Osteoblast (primary cell): Measurements from ENCODE around the gene CDC27. TPM values are rescaled to one million over a fixed set of nuclear protein-coding genes. Genes with fewer than 3 reads are reported as not detected.

ENCODE experiments used
- DNase-seq: peaks from one replicate; pipeline ENCODE4 v3.0.0; 2011; ENCODE audit warnings: low spot score, mixed read lengths; ENCODE audit not compliant: insufficient read length; ENCODE audit errors: missing footprints
- H2AFZ ChIP-seq: 2 replicates; pipeline ENCODE4 v1.6.0; 2011; ENCODE audit warnings: mild to moderate bottlenecking, low read length
- H3K27ac ChIP-seq: 2 replicates; pipeline ENCODE4 v1.5.1; 2011; ENCODE audit warnings: mild to moderate bottlenecking, low read depth, low read length, moderate library complexity
- H3K27me3 ChIP-seq: 2 replicates; pipeline ENCODE4 v1.6.0; 2012; ENCODE audit warnings: mild to moderate bottlenecking, control low read depth, inconsistent platforms, low read length, moderate library complexity; ENCODE audit not compliant: insufficient read depth
- H3K36me3 ChIP-seq: 2 replicates; pipeline ENCODE4 v1.5.1; 2011; ENCODE audit warnings: mild to moderate bottlenecking, low read length, control low read depth, moderate library complexity; ENCODE audit not compliant: insufficient read depth
- H3K4me1 ChIP-seq: 2 replicates; pipeline ENCODE4 v1.5.1; 2011; ENCODE audit warnings: mild to moderate bottlenecking, low read length, control low read depth, moderate library complexity; ENCODE audit not compliant: insufficient read depth
- H3K4me2 ChIP-seq: 2 replicates; pipeline ENCODE4 v1.6.0; 2011; ENCODE audit warnings: mild to moderate bottlenecking, low read length; ENCODE audit not compliant: insufficient read depth
- H3K4me3 ChIP-seq: fragments of 200-600 bp; sonication (generic); 3 replicates; pipeline ENCODE4 v1.5.1; 2012; ENCODE audit warnings: mild to moderate bottlenecking, low read length, inconsistent platforms; ENCODE audit not compliant: insufficient read depth
- H3K79me2 ChIP-seq: 2 replicates; pipeline ENCODE4 v1.6.0; 2012; ENCODE audit warnings: mild to moderate bottlenecking, low read length, control low read depth, inconsistent platforms; ENCODE audit not compliant: insufficient read depth
- H3K9me3 ChIP-seq: 2 replicates; pipeline ENCODE4 v1.5.1; 2011; ENCODE audit warnings: low read depth, low read length, control low read depth
- H4K20me1 ChIP-seq: 2 replicates; pipeline ENCODE4 v1.6.0; 2012; ENCODE audit warnings: mild to moderate bottlenecking, low read length, control low read depth; ENCODE audit not compliant: insufficient read depth
- CTCF ChIP-seq: IDR thresholded peaks from 2 replicates; pipeline ENCODE4 v1.5.1; 2011; ENCODE audit warnings: mild to moderate bottlenecking, low read depth, low read length, moderate library complexity; ENCODE audit errors: extremely low read depth
- total RNA-seq: library from RNA; depleted of rRNA; stranded (reverse); fragments of >200 nt; gene quantifications from 2 replicates; pipeline ENCODE4 v1.2.3, GENCODE V29; 2012

Gene CDC27
- total RNA-seq, 1 donor = 80.3 TPM

- Histone ChIP-seq H3K36me3 (no peaks in the 10 kb centered on the region), H3K4me2 (no peak overlapping the region), H3K27me3 (no peaks in the 10 kb centered on the region), H3K4me3 (no peak overlapping the region), H2AFZ (no peak overlapping the region), H4K20me1 (no peaks in the 10 kb centered on the region), H3K9me3 (no peaks in the 10 kb centered on the region), H3K27ac (no peak overlapping the region), H3K4me1 (peaks cover 12% of the 10 kb centered on the region), H3K79me2 (no peaks in the 10 kb centered on the region)
- TF ChIP-seq CTCF = no peak
- no peak for DNase-seq
Measured at GRCh38 chr17:47231334-47231733, 42.2 kb upstream of the CDC27 start.

- Histone ChIP-seq H3K4me1 (peaks cover 16% of the 10 kb centered on the region), H3K36me3 (no peaks in the 10 kb centered on the region), H3K27me3 (no peaks in the 10 kb centered on the region), H2AFZ (no peak overlapping the region), H4K20me1 (no peaks in the 10 kb centered on the region), H3K79me2 (no peaks in the 10 kb centered on the region), H3K27ac (no peak overlapping the region), H3K4me3 (no peak overlapping the region), H3K4me2 (no peak overlapping the region), H3K9me3 (no peaks in the 10 kb centered on the region)
- no peak for TF ChIP-seq CTCF
- DNase-seq = no peak
Measured at GRCh38 chr17:47230864-47231263, 41.8 kb upstream of the CDC27 start.

GRCh38 chr17:47229535-47230443 lies 40.7 kb upstream of the CDC27 start:
- peak overlapping the region; percentile 63 for H3K27ac ChIP-seq
- H3K4me1 ChIP-seq = peaks cover 27% of the 10 kb centered on the region
- H3K27me3 ChIP-seq = no peaks in the 10 kb centered on the region
- peak overlapping the region; percentile 60 for H3K4me3 ChIP-seq
- TF ChIP-seq CTCF = peak; percentile 100
- H3K36me3 ChIP-seq = no peaks in the 10 kb centered on the region
- H3K79me2 ChIP-seq = no peaks in the 10 kb centered on the region
- H3K9me3 ChIP-seq = no peaks in the 10 kb centered on the region
- peak overlapping the region; percentile 78 for H3K4me2 ChIP-seq
- peak; percentile 90 for DNase-seq
- peak overlapping the region; percentile 84 for H2AFZ ChIP-seq
- no peaks in the 10 kb centered on the region for H4K20me1 ChIP-seq

GRCh38 chr17:47227862-47228261 lies 38.8 kb upstream of the CDC27 start:
- no peaks in the 10 kb centered on the region for H3K79me2 ChIP-seq
- peaks cover 31% of the 10 kb centered on the region for H3K4me1 ChIP-seq
- no peaks in the 10 kb centered on the region for H3K27me3 ChIP-seq
- no peaks in the 10 kb centered on the region for H3K36me3 ChIP-seq
- H3K4me2 ChIP-seq = no peak overlapping the region
- no peak overlapping the region for H3K27ac ChIP-seq
- no peak overlapping the region for H3K4me3 ChIP-seq
- H3K9me3 ChIP-seq = no peaks in the 10 kb centered on the region
- H4K20me1 ChIP-seq = no peaks in the 10 kb centered on the region
- H2AFZ ChIP-seq = no peak overlapping the region
- no peak for TF ChIP-seq CTCF
- no peak for DNase-seq
